Subcutaneous adipose tissue (tissue), 4 donors: ENCODE results near the gene NDUFAF7. TPM values are rescaled to one million over a fixed set of nuclear protein-coding genes. Genes with fewer than 3 reads are reported as not detected.

Experiments
- total RNA-seq, 4 donors: library from RNA; depleted of rRNA; stranded (reverse); fragments of >200 nt; gene quantifications; one replicate each; pipeline ENCODE4 v1.1.0, GENCODE V29; 2016
- TF ChIP-seq, protein P1 (sequence below): fragments of 450-650 bp; IDR thresholded peaks from one replicate; pipeline ENCODE4 v1.5.1; 2016; ENCODE audit warnings: low read depth, mild to moderate bottlenecking, control low read depth, antibody characterized with exemption, moderate library complexity

NDUFAF7 gene
- total RNA-seq, 4 donors from 2014 or later = 14.5 to 22.9 (median 18.5) TPM

DNA sequence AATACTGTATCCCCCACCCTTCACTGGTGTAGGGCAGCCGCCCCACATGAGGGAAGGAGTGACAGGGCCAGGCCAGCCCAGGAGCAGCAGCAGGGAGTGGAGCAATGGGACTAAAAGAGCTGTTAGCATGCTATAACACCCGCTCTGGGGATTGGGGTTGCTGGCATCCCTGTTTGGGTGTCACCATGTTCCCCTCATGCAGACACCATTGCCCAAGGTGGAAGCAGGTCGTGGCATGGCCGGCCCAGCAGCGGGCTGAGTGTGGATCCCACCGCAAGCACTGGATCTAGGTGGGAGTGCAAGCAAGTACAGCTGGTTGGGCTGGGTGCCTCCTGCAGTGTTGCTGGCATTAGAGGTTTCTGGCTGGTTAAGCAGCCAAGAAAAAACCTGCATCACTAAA, 39.7 kb upstream of the NDUFAF7 start:
- TF ChIP-seq, protein P1, sequence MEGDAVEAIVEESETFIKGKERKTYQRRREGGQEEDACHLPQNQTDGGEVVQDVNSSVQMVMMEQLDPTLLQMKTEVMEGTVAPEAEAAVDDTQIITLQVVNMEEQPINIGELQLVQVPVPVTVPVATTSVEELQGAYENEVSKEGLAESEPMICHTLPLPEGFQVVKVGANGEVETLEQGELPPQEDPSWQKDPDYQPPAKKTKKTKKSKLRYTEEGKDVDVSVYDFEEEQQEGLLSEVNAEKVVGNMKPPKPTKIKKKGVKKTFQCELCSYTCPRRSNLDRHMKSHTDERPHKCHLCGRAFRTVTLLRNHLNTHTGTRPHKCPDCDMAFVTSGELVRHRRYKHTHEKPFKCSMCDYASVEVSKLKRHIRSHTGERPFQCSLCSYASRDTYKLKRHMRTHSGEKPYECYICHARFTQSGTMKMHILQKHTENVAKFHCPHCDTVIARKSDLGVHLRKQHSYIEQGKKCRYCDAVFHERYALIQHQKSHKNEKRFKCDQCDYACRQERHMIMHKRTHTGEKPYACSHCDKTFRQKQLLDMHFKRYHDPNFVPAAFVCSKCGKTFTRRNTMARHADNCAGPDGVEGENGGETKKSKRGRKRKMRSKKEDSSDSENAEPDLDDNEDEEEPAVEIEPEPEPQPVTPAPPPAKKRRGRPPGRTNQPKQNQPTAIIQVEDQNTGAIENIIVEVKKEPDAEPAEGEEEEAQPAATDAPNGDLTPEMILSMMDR = no peak

DNA sequence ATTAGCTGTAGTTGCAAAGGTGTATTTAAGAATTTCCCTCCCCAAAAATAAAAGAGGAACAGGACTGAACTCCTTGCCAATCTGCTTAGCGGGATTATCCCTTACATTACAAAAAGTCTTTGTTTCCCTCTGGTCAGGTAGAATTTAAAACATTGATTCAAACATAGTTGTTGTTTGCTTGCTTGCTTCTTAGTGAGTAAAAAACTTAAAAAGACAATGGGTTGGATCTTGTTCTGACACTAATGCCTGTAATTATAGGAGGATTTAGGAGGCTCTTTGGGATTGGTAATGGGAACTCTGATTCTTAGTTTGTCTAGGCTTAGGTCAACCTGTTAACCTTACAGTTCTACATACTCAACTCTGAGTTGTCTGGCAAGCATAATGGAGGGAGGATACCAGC, 38.9 kb upstream of the NDUFAF7 start:
- TF ChIP-seq, protein P1 = no peak

DNA sequence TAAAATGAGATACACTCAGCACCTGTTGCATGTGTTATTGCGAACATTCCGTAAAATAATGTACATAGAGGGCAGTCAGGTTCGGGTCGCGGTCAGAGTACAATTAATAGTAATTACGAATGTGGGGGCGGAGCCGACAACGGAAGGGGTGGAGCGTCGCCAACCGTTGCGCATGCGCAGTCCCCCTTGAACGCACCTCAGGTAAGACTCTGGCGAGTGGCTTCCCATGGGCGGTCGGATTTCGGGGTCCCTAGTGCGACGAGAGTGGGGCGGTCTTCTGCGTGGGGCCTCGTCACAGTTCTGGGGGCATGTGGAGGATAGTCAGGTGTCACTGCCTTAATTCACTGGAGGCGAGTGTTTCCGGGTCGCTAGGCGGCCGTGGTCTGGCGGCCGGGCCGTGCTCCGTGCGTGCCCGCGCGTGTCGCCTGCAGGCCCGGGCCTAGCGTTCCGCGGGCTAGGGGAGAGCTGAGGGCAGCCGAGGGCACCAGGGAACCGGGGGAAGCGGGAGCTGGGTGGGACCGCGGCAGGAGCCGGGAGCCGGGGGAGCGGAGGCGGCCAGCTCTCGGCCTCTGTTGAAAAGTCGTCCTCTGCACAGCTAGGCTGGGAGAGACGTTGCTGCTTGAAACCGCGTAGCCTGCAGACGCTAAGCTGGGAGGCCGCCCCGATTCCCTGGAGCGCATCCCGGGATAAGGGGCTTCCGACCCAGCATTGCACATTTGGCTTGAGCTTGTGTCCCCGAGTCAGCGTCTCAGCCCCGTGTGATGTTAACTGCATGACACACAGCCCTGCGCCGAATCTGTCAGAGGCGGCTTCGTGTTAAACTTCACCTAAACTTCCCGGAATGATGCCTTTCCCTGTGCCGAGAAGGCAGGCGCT, 34.9 kb upstream of the NDUFAF7 start, which contains the start of gene CEBPZOS:
Gene CEBPZOS (plus strand): TSS at position 177 of the 876 bp plus-strand sequence. CDS start 3,209 bp downstream, outside the sequence.
- TF ChIP-seq, protein P1 = no peak

DNA sequence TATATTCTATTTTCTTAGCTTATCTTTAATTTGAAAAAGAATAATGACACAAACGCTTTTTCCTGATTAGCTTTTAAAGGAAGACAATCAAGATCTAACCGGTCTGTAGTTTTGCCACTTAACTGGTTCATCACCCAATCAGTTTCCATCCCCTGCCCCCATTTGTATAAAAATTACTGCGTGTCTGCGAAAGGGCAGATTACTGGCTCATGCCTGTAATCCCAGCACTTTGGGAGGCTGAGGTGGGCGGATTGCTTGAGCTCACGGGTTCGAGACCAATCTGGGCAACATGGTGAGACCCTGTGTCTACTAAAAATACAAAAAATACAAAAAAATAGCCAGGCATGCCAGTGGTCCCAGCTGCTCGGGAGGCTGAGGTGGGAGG, 32.8 kb upstream of the NDUFAF7 start:
- TF ChIP-seq, protein P1 = no peak

DNA sequence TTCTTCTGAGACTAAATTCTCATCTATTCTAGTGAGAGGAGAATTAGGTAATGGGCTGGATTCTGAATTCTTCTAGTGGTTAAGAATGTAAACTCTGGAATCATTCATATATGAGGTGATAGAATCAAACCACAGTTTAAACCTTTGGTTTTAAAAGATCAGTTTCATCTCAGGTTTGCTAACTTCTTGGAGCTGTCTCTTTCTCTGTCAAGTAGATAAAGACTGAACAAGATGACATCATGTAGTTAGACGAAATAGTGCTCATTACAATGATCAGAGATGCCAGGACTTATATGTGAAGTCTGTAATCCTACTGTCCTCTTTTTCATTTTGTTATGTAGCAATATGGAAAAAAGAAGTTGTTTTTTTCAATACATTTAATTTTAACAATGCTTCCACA, 30.2 kb upstream of the NDUFAF7 start:
- TF ChIP-seq, protein P1 = no peak

DNA sequence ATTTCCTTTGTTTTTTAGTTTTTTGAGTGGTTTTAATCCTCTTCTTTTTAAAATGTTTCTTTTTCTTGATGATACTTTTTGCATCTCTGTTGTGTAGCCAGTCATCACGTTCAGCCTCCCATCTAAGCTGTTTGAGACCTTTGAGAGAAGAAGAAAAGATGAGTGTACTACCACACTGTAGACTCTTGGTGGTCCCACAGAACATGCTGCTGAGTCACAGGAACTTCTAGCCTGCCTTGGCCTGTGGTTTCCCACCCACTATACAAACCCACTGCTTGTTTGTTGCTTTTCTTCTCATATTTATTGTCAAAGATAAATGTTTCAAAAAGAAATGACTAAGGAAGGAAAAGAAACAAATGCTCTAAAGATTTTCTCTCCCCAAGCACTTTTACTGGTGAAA, 29.7 kb upstream of the NDUFAF7 start:
- TF ChIP-seq, protein P1 = no peak

DNA sequence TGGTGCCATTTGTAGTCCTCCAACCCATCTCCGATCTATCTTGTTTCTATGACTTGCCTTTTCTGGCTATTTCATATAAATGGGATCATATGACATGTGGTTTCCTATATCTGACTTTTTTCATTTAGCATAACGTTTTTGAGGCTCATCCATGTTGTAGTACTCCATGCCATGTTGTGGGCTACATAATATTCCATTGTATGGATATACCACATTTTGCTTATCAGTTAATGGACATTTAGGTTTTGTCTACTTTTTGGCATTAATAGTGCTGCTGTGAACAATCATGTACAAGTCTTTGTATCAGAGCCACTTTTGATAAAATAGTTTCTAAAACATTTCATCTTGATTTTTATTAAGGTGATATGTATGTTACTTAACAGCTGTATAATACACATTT, 27.8 kb upstream of the NDUFAF7 start:
- TF ChIP-seq, protein P1 = no peak
